Measurements from ENCODE around the gene KCNJ8.
"Not testable (repeated sequence)": the region's sequence is repeated elsewhere in the genome, so short reads cannot be mapped to it uniquely, and the experiment has no call there.

KCNJ8 gene

GRCh38 chr12:21782723-21783122 lies 8.2 kb upstream of the KCNJ8 start:
- DNase-seq = not testable (repeated sequence)

GRCh38 chr12:21780786-21781185 lies 6.3 kb upstream of the KCNJ8 start:
- DNase-seq = no peak

GRCh38 chr12:21776175-21776574 lies 1.7 kb upstream of the KCNJ8 start:
- DNase-seq = no peak

- no peak for DNase-seq
Observed at GRCh38 chr12:21775133-21775820, 771 bp upstream of the KCNJ8 start.

- no peak for DNase-seq
Observed at GRCh38 chr12:21773806-21774205, 700 bp downstream of the KCNJ8 start.

GRCh38 chr12:21773263-21773741 lies 1.2 kb downstream of the KCNJ8 start:
- no peak for DNase-seq

- DNase-seq = no peak
Observed at GRCh38 chr12:21771311-21771710, 3.2 kb downstream of the KCNJ8 start.

- DNase-seq = no peak
Observed at GRCh38 chr12:21769307-21769706, 5.2 kb downstream of the KCNJ8 start.

- DNase-seq = no peak
Observed at GRCh38 chr12:21766403-21766802, 8.1 kb downstream of the KCNJ8 start.

GRCh38 chr12:21764950-21765349 lies 9.6 kb downstream of the KCNJ8 start:
- no peak for DNase-seq

- DNase-seq = no peak
Observed at GRCh38 chr12:21764065-21764464, 10.4 kb downstream of the KCNJ8 start.

GRCh38 chr12:21763531-21763930 lies 11.0 kb downstream of the KCNJ8 start:
- no peak for DNase-seq

GRCh38 chr12:21759737-21760136 lies 14.8 kb downstream of the KCNJ8 start:
- no peak for DNase-seq

GRCh38 chr12:21757735-21758134 lies 16.8 kb downstream of the KCNJ8 start:
- DNase-seq = no peak

GRCh38 chr12:21756699-21757098 lies 17.8 kb downstream of the KCNJ8 start:
- no peak for DNase-seq

GRCh38 chr12:21751517-21751916 lies 23.0 kb downstream of the KCNJ8 start:
- no peak for DNase-seq

- DNase-seq = no peak
Observed at GRCh38 chr12:21745258-21745657, 29.2 kb downstream of the KCNJ8 start.

GRCh38 chr12:21731144-21731543 lies 43.4 kb downstream of the KCNJ8 start:
- DNase-seq = no peak

- DNase-seq = no peak
Observed at GRCh38 chr12:21725731-21726130, 48.8 kb downstream of the KCNJ8 start.

- DNase-seq = no peak
Observed at GRCh38 chr12:21718944-21719650, 55.4 kb downstream of the KCNJ8 start.

GRCh38 chr12:21718403-21718802 lies 56.1 kb downstream of the KCNJ8 start:
- no peak for DNase-seq

- DNase-seq = no peak
Observed at GRCh38 chr12:21717767-21718166, 56.7 kb downstream of the KCNJ8 start.

- no peak for DNase-seq
Observed at GRCh38 chr12:21715386-21715785, 59.1 kb downstream of the KCNJ8 start.

All from NCI-H226 (cell line).